Measurements from ENCODE around the gene COL17A1.

- TF ChIP-seq, protein P1, sequence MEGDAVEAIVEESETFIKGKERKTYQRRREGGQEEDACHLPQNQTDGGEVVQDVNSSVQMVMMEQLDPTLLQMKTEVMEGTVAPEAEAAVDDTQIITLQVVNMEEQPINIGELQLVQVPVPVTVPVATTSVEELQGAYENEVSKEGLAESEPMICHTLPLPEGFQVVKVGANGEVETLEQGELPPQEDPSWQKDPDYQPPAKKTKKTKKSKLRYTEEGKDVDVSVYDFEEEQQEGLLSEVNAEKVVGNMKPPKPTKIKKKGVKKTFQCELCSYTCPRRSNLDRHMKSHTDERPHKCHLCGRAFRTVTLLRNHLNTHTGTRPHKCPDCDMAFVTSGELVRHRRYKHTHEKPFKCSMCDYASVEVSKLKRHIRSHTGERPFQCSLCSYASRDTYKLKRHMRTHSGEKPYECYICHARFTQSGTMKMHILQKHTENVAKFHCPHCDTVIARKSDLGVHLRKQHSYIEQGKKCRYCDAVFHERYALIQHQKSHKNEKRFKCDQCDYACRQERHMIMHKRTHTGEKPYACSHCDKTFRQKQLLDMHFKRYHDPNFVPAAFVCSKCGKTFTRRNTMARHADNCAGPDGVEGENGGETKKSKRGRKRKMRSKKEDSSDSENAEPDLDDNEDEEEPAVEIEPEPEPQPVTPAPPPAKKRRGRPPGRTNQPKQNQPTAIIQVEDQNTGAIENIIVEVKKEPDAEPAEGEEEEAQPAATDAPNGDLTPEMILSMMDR (IDR thresholded peaks at IDR 0.05; ENCODE audit: borderline replicate concordance, extremely low read depth, low read length, poor library complexity, severe bottlenecking) = no peak
- TF ChIP-seq EZH2 (IDR thresholded peaks at IDR 0.05; ENCODE audit: borderline replicate concordance, low read depth, low read length, severe bottlenecking) = no peak
Measured at GRCh38 chr10:104130041-104130440, 44.4 kb upstream of the COL17A1 start.

Data from DND-41 (cell line).